ENCODE data around the gene PRKG1. TPM values are rescaled to one million over a fixed set of nuclear protein-coding genes. Genes with fewer than 3 reads are reported as not detected.
A peak's percentile ranks its signal among the peaks of the same experiment; 100 is the strongest.
"Not testable (repeated sequence)": the region's sequence is repeated elsewhere in the genome, so short reads cannot be mapped to it uniquely, and the experiment has no call there.

The PRKG1 gene
- total RNA-seq, 2 donors from 2014 or later: 17.2 TPM

DNA sequence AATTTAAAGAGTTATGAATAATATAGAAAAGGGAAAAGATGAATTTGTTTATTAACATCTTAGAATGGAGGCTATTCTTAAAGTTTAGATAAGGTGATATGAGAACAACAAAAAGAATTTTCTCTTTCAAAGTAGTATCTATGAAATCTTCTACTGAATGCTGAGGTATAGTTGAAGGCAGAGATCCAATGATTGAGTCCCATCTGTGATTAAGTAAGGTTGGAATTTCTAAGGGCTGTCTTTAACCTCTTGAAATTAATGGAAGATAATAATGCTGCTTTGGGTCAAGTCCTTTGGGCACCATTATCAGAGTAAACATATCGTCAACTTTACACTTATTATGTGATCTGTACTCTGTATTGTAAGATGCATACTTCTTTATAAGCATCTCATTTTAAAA lies 307.9 kb downstream of the PRKG1 start:
- no peak for ATAC-seq
- DNase-seq: no peak
- intact Hi-C loops (cut with DNase I, micrococcal nuclease): no loop called here

DNA sequence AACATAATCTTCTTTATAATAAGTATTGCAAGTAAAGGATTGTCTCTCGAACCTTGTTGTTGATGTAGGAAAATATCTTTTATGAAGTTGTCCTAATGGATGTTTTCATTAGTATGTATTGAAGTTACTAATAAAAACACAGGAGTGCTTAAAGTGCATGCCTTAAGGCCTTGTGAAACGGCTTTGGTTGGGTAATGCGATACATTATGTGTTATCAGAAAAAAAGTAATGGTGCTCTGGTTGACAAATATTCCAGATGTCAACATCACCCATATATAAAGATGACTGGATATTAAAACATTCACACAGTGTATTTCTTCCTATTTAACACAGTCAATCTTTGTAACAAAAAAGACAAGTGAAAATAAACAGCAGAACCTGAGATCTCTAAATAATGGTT lies 310.7 kb downstream of the PRKG1 start:
- DNase-seq (no peak), ATAC-seq (no peak)
- intact Hi-C loops (cut with DNase I, micrococcal nuclease): no loop called here

DNA sequence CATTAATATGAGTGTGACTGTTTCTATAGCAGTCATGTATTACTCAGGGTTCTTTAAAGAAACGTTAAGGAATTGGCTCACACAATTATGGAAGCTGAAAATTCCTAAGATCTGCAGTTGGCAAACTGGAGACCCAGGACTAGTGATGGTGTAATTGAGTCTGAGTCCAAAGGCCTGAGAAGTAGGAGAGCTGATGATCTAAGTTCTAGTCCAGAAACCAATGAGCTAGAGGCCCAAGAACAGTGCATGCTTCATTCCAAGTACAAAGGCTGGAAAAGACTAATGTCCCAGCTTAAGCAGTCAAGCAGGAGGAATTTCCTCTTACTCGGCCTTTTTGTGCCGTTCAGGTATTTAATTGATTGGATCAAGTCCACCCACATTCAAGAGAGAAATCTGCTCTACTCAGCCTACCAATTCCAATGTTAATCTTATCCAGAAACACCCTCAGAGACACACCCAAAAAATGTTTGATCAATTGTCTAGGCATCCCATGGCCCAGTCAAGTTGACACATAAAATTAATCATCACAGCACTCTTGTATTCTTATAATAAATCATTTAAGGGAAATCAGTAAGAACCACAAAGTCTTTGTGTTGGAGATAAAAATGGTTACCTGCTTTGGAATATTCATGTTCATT lies 312.1 kb downstream of the PRKG1 start:
- ATAC-seq (no peak), DNase-seq (no peak)
- intact Hi-C loops (cut with DNase I, micrococcal nuclease): no loop called here

DNA sequence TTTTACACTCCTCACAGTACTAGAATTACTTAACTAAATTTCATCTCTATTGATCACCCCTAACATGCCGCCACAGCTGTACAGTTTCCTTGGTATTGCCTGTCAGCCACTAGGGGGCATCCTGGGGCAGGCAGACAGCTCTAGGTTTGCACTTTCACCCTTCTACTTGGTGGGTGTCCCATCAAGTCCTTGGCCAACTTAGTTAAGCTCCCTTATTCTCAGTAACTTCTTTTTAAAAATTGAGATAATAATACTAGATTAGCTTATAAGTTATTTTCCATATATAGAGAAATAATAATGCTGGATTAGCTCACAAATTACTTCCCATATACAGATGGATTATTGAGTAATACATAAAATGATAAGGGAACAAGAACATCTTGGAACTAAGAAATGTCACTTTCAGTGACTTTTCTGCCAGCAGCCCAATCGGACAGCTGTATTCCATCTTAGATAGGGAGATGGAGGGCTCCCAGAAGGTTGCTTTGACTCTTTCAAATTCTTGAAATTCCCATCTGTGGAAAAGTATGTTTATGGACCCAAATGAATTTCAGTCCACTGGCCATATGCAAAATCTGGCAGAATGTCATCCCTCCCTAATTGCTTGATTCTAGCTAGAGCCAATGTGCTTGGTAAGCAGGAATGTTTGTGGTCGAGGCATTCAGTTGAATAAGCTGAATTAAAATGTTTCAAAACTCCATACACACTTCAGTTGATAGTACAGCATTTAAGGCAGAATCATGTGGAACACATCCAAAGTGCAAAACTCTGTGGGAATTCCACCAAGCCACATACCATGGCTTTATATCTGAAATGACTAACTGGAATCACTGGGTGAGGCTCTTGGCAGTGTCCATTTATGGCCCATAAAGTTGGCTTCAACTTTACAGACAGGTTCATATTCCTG lies 315.4 kb downstream of the PRKG1 start:
- ATAC-seq: peak; percentile 98
- peak; percentile 59 to 71 for DNase-seq
- intact Hi-C loops (cut with DNase I, micrococcal nuclease): no loop called here

DNA sequence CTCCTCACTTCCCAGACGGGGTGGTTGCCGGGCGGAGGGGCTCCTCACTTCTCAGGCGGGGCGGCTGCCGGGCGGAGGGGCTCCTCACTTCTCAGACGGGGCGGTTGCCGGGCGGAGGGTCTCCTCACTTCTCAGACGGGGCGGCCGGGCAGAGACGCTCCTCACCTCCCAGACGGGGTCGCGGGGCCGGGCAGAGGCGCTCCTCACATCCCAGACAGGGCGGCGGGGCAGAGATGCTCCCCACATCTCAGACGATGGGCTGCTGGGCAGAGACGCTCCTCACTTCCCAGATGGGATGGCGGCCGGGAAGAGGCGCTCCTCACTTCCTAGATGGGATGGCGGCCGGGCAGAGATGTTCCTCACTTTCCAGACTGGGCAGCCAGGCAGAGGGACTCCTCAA lies 318.7 kb downstream of the PRKG1 start:
- ATAC-seq; DNase-seq; intact Hi-C loops (cut with DNase I, micrococcal nuclease): not testable (repeated sequence)

DNA sequence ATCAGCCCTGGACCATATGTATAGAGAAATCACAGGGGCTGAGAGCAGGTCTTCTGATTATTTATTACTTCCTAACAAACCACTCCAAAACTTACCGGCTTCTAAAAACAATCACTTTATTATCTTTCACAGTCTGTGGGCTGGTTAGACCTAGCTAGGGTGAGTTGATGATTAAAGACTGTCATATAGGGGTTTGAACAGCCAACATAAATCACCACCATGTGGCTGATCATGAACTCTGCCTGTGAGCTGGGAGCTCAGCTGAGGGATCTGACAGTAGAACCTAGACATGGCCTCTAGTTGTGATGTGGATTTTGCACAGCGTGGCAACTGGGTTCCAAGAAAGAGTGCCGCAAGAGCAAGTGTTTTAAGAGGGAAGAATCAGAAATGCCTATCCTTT lies 319.8 kb downstream of the PRKG1 start:
- DNase-seq: no peak
- no peak for ATAC-seq

DNA sequence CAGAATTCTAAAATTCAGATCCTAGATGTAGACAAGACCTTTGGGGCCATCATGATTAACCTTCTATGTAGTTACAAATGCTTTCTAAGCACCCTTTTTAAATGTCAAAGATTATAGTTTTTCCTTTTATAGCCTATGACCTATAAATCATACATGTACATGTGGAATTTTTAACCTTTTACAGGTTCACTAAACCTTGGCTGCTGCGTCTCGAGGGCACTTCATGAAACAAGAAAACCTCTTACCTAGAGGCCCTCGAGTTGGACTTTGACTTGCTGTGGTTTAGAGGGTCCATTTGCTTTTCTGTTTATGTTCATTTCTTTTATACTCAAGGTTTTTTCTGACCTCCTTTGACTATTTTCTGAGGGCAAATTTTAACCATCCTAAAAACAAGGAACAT lies 323.0 kb downstream of the PRKG1 start:
- intact Hi-C loops (cut with DNase I, micrococcal nuclease): no loop called here
- ATAC-seq: peak; percentile 75

More for the DNA sequence above, 319.8 kb downstream of the PRKG1 start:
- intact Hi-C loops (cut with DNase I, micrococcal nuclease): no loop called here

DNA sequence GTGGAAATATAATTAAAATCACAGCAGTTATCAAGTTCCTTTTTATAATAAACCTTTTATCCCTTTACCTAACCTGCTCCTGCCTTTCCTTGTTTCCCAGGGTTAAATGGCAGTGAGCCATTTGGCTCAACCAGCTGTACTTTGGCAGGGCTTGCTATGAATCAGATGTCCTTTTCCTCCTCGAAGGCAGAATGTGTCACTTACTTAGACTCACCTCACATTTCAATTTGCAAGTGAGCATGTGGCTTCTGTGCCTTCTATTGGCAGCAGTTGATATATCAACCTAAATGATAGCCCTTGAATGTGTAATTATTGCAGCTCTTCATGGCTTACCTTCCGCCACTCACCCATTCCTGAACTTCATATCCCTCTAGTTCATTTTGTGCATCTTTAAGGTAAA lies 323.4 kb downstream of the PRKG1 start:
- intact Hi-C loops (cut with DNase I, micrococcal nuclease): no loop called here
- DNase-seq (peak; percentile 66 to 75), ATAC-seq (peak; percentile 96)

More for the DNA sequence above, 323.0 kb downstream of the PRKG1 start:
- peak in 1 of 2 donors; percentile 42 for DNase-seq

DNA sequence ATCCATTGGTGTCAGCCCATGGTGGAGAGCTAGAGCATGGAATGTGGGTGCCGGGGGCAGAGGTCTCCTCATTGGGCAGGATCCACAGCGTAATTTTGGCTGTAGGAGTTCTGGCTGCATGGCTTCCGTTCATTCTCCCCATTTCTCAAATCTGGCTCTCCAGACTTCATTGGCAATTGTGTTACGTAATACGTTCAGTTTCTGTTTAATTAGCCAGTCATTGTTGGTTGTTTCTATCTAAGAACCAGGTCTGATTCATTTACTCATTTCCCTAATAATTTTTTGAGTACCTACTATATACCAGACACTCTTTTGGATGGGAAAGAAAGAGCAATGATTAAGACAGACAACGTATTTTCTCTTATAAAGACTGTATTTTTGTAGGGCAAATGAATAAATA lies 325.6 kb downstream of the PRKG1 start:
- DNase-seq: no peak
- intact Hi-C loops (cut with DNase I, micrococcal nuclease): no loop called here
- ATAC-seq: no peak

DNA sequence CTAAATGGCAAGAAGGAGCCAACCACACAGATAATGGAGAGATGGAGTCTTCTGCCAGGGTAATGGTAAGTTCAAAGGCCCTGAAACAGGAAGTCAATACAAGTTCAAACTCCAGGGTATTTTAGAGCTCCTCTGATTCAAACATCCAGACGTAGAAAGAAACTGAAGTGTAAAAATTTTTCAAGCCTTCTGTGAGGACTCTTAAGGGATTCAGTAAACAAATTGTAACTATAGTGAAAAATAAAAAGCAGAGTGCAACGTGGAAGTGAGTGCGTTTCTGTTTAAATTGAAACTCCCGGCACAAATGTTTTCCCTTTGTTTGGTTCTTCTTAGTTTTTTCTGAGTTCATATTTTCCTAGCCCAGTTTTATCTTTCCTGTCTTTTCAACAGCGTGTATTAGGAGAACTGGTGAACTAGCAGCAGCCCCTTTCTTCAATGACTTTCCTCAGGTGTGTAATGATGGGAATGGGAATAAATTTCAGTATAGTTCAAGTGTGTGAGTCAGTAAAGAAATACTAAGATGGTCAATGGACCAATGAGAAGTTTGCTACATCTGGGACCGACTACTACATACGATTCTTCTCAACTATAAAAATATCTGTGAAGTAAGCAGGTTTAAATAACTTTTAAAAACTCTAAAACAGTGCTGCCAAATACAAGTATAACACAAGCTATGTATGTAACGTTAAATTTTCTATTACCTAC lies 326.3 kb downstream of the PRKG1 start:
- intact Hi-C loops (cut with DNase I, micrococcal nuclease): no loop called here

DNA sequence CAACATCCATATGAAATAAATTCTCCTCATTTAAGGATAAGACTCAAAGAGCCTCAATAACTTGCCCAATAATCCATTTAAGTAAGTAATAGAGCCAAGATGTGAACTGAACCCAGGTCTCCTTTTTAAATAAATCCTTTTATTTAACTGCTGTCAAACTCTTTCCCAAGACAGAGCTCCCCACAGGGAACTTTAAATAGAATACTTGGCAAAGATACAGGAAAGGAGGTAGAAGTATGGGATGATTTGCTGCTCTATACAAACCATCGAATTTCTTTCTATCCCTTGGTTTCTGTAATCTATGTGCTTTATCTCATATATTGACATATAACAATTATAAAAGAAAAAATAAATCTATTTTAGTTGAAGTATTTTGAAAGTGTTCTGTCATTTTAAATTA lies 329.2 kb downstream of the PRKG1 start:
- DNase-seq (no peak), ATAC-seq (no peak)
- intact Hi-C loops (cut with DNase I, micrococcal nuclease): no loop called here

More for the DNA sequence above, 326.3 kb downstream of the PRKG1 start:
- ATAC-seq (no peak), DNase-seq (no peak)

DNA sequence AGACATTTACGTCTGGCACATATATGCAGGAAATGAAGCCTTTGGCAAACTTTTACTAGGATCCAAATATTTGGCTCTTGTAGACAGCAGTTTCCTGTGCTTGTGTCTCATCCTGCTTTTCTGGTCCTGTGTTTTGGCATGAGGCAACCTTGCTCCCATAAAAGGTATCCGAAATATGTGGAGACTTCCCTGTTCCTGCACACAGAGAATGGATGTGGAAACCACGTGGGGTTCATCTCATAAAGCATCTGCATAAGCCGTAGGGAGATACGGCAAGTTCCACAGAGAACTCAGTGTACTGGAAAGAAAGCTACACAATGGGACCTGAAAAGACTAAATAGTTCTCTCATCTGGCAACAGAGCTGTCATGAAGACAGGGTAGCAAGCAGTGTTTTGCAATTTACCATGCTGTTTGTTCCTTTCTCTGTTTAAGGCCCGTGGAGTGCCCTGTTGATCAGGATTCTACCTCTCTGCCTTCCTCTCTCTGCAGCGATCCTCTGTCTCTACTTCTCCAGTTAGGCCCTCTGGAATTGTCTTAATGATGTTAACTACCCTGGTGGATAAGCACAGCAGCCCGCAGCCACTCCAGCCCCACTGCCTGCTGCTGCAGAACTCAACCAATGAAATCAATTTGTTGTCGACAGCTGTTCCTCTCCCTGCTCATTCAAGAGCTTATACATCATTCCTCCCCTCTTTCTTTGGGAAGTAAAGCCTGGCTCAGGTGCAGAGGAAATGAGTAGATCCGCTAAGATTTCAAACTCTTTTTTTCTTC lies 331.5 kb downstream of the PRKG1 start:
- intact Hi-C loops (cut with DNase I, micrococcal nuclease): no loop called here
- ATAC-seq (no peak), DNase-seq (no peak)

DNA sequence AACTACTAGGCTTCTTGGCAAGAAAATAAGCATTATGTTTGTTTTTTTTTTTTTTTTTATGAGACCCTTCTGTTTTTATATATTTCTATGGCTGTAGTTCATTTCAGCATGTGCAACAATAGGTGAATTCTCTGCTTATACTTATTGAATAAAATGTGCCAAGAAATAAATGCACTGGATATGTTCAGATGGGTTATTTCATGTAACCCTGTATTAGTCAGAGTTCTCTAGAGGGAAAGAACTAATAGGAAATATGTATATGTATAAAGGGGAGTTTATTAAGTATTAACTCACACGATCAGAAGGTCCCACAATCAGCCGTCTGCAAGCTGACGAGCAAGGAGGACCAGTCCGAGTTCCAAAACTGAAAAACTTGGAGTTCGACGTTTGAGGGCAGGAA lies 332.3 kb downstream of the PRKG1 start:
- ATAC-seq (no peak), DNase-seq (no peak)
- intact Hi-C loops (cut with DNase I, micrococcal nuclease): no loop called here

DNA sequence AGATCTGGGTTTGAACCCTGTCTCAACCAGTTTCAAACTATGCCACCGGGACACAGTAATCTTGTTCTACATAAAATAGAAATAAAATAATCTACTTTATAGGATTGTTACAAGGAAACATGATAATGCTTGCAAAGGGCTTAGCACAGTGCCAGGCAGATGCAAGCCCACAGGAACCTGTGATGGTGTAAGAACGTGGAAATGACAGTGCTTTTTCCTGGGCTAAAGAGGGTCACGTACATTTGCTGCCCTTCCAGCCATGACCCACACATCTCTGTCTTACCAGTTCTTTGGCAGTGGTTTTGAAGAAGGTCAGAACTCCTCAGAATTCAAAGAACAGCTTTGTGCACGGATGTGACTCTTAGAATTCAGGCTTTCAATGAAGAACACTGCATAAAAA lies 342.2 kb downstream of the PRKG1 start:
- DNase-seq (no peak), ATAC-seq (no peak)
- intact Hi-C loops (cut with DNase I, micrococcal nuclease): no loop called here

DNA sequence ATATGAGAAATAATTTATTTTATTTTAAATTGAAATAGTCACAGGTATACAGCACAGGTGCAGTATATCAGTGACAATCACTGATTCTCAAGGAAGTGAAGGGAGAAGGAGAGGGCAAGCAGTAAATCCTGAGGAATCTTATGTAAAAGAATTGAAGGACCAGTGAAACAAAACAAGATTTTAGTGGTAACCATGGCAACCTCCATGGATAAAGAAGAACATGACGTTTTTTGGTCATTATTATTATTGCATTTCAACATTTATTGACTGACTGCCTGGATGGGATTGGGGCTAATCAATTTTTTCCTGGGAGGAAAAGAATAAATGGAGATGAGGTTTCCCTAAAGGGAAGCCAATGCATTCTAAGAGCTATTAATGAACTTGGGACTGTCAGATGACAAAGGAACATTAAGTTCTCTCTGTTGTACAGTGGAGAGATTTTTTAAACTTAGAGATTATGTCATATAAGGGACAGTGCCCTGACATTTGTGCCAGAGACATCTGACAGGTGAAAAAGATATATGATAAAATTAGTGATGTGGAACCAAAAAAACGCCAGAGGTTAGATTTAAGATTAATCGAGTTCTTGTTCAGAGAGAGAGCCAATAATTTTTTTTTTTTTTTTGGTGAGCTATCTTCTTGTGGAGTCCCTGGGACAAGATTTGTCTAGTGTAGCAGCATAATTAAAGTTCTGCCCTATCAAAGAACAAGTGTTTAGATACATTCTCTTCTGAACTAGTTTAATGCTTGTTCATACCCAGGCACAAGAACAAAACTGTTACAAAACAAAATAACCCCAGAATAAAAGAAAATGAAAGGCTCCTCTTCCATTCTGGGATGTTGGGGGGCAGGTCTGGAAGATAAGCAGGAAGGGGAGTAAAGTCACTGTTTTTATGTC lies 345.2 kb downstream of the PRKG1 start:
- ATAC-seq (no peak), DNase-seq (no peak)
- intact Hi-C loops (cut with DNase I, micrococcal nuclease): loop anchor here in 1 of 2 donors (5.0 kb wide), 1 partner anchor 352 kb away; no protein-coding TSS in a partner anchor

DNA sequence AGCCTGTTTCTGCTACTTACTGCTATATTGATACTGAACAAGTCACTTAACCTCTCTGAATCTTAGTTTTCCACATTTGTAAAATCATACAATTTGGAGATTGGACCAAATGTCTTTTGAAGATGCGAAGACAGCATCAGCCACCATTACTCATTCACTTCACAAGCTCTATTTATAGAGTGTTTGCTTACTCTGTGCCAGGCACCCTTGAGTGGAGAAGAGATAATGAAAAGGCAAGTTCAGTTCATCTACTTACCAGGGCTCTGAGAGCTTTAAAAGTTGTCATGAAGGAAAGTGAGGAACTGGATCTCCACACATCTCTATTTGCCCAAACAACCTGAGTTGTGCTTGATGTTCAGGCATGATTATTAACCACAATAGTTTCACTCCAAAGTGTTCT lies 347.6 kb downstream of the PRKG1 start:
- ATAC-seq (peak; percentile 37), DNase-seq (no peak)
- intact Hi-C loops (cut with DNase I, micrococcal nuclease): loop anchor here in 1 of 2 donors (5.0 kb wide), 1 partner anchor 355 kb away; no protein-coding TSS in a partner anchor

DNA sequence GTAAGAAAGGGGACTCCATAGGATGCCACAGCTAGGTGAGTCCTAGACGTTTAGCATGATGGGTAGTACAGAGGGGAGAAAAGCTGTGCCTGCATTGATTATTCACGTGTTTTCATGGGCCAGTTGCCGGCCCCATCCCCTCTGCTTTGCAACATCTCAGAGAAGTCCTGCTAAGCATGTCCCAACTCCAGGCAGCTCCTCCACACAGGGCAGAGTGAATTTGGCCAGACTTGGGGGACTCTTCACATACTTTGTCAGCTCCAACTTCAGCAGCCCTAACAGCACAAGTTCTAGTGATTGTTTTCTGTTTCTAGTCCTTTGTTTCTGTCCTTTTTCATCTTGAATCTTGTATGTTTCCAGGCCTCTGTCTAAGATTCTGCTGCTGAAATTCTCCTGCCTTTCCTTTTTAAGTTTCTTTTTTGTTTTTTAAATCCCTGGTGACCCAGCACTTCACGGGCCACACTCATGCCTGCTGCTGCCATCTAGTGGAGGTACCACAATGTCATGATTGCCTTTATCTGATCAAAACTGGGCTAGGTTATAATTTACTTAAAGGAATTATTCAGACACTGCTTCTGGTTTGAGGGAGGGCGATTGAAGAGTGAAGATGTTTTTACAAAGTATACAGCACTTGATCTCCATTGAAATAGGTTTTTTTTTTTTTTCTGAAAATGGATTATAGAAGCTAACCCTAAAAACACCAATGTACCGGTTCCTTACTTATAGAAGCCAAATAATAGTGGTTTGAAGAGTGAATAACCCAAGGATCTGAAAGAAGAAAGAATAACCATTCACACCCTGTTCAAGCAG lies 348.2 kb downstream of the PRKG1 start:
- intact Hi-C loops (cut with DNase I, micrococcal nuclease): loop anchor here in 1 of 2 donors (5.0 kb wide), 1 partner anchor 355 kb away; no protein-coding TSS in a partner anchor
- DNase-seq (peak; percentile 36 to 69), ATAC-seq (peak; percentile 87)

All from left colon (tissue), 2 donors.